Loucy (cell line): ENCODE measurements around the gene SLC8B1.

ENCODE experiments used
- CTCF ChIP-seq: fragments of 200-600 bp; sonication (generic); conservative IDR thresholded peaks from 2 replicates; pipeline ENCODE4 v1.5.1; 2014; ENCODE audit warnings: mild to moderate bottlenecking, antibody characterized with exemption, low read length
- EZH2phosphoT487 ChIP-seq: fragments of 200-600 bp; IDR thresholded peaks from 2 replicates; pipeline ENCODE4 v1.6.1; 2018; ENCODE audit warnings: antibody characterized with exemption, mild to moderate bottlenecking, moderate library complexity, borderline replicate concordance

- no peak for TF ChIP-seq CTCF
- no peak for TF ChIP-seq EZH2phosphoT487
Measured at GRCh38 chr12:113301811-113302210, 33.1 kb downstream of the SLC8B1 start.
